ENCODE results near the gene GPC3.
"Not testable (repeated sequence)": the region's sequence is repeated elsewhere in the genome, so short reads cannot be mapped to it uniquely, and the experiment has no call there.

Gene GPC3

GRCh38 chrX:133762976-133763548, 222.3 kb downstream of the GPC3 start:
- not testable (repeated sequence) for DNase-seq (ENCODE audit: low read depth in 2 of 2)

GRCh38 chrX:133754657-133755056, 230.7 kb downstream of the GPC3 start:
- DNase-seq (ENCODE audit: low read depth in 2 of 2), result no peak

GRCh38 chrX:133749951-133750350, 235.4 kb downstream of the GPC3 start:
- DNase-seq (ENCODE audit: low read depth in 2 of 2), result no peak

GRCh38 chrX:133749370-133749769, 236.0 kb downstream of the GPC3 start:
- DNase-seq (ENCODE audit: low read depth in 2 of 2), result no peak

- DNase-seq (ENCODE audit: low read depth in 2 of 2), result no peak
Measured at GRCh38 chrX:133747196-133747595, 238.2 kb downstream of the GPC3 start.

GRCh38 chrX:133746593-133746992, 238.8 kb downstream of the GPC3 start:
- no peak for DNase-seq (ENCODE audit: low read depth in 2 of 2)

- no peak for DNase-seq (ENCODE audit: low read depth in 2 of 2)
Measured at GRCh38 chrX:133745349-133745748, 240.0 kb downstream of the GPC3 start.

GRCh38 chrX:133742602-133743305, 242.6 kb downstream of the GPC3 start:
- no peak for DNase-seq (ENCODE audit: low read depth in 2 of 2)

- DNase-seq (ENCODE audit: low read depth in 2 of 2), result no peak
Measured at GRCh38 chrX:133741303-133741702, 244.1 kb downstream of the GPC3 start.

GRCh38 chrX:133726642-133727041, 258.8 kb downstream of the GPC3 start:
- no peak for DNase-seq (ENCODE audit: low read depth in 2 of 2)

- no peak for DNase-seq (ENCODE audit: low read depth in 2 of 2)
Measured at GRCh38 chrX:133726211-133726630, 259.2 kb downstream of the GPC3 start.

- no peak for DNase-seq (ENCODE audit: low read depth in 2 of 2)
Measured at GRCh38 chrX:133723930-133724329, 261.5 kb downstream of the GPC3 start.

GRCh38 chrX:133722756-133723155, 262.6 kb downstream of the GPC3 start:
- DNase-seq (ENCODE audit: low read depth in 2 of 2), result no peak

- DNase-seq (ENCODE audit: low read depth in 2 of 2), result not testable (repeated sequence)
Measured at GRCh38 chrX:133720269-133720668, 265.1 kb downstream of the GPC3 start.

- DNase-seq (ENCODE audit: low read depth in 2 of 2), result no peak
Measured at GRCh38 chrX:133715715-133716114, 269.7 kb downstream of the GPC3 start.

GRCh38 chrX:133709501-133709900, 275.9 kb downstream of the GPC3 start:
- no peak for DNase-seq (ENCODE audit: low read depth in 2 of 2)

- no peak for DNase-seq (ENCODE audit: low read depth in 2 of 2)
Measured at GRCh38 chrX:133706890-133707289, 278.5 kb downstream of the GPC3 start.

GRCh38 chrX:133702230-133702629, 283.2 kb downstream of the GPC3 start:
- no peak for DNase-seq (ENCODE audit: low read depth in 2 of 2)

- DNase-seq (ENCODE audit: low read depth in 2 of 2), result no peak
Measured at GRCh38 chrX:133699023-133699728, 286.2 kb downstream of the GPC3 start.

- no peak for DNase-seq (ENCODE audit: low read depth in 2 of 2)
Measured at GRCh38 chrX:133698298-133698697, 287.1 kb downstream of the GPC3 start.

- no peak for DNase-seq (ENCODE audit: low read depth in 2 of 2)
Measured at GRCh38 chrX:133697656-133698055, 287.7 kb downstream of the GPC3 start.

GRCh38 chrX:133689997-133690599, 295.3 kb downstream of the GPC3 start:
- no peak for DNase-seq (ENCODE audit: low read depth in 2 of 2)

GRCh38 chrX:133685822-133686221, 299.6 kb downstream of the GPC3 start:
- no peak for DNase-seq (ENCODE audit: low read depth in 2 of 2)
